RWPE2 (cell line): ENCODE measurements around the gene TTC27.

ENCODE experiments used
- ATAC-seq: fragments of 200-7000 bp; cut with Tn5 transposase; 3 replicates; pipeline ENCODE4 v1.9.1; 2021; ENCODE audit warnings: low read depth
- DNase-seq: peaks from one replicate; pipeline ENCODE4 v3.0.0-alpha.2; 2020; ENCODE audit warnings: low spot score
- H3K27ac ChIP-seq: fragments of 450-650 bp; 2 replicates; pipeline ENCODE4 v1.5.1; 2017; ENCODE audit warnings: mild to moderate bottlenecking; ENCODE audit not compliant: poor library complexity, severe bottlenecking
- H3K27me3 ChIP-seq: fragments of 250-450 bp; sonication (Bioruptor Pico); 2 replicates; pipeline ENCODE4 v1.5.1; 2021; ENCODE audit warnings: mild to moderate bottlenecking, moderate library complexity; ENCODE audit not compliant: insufficient read depth, poor library complexity, severe bottlenecking
- H3K36me3 ChIP-seq: fragments of 250-450 bp; sonication (Bioruptor Pico); 2 replicates; pipeline ENCODE4 v1.5.1; 2020; ENCODE audit warnings: low read depth, mild to moderate bottlenecking, moderate library complexity
- H3K4me1 ChIP-seq: fragments of 250-450 bp; sonication (Bioruptor Pico); 2 replicates; pipeline ENCODE4 v1.5.1; 2021; ENCODE audit warnings: mild to moderate bottlenecking, moderate library complexity; ENCODE audit not compliant: insufficient read depth, poor library complexity, severe bottlenecking
- H3K4me3 ChIP-seq: fragments of 250-450 bp; sonication (Bioruptor Pico); 2 replicates; pipeline ENCODE4 v1.5.1; 2021; ENCODE audit warnings: mild to moderate bottlenecking, moderate library complexity; ENCODE audit not compliant: severe bottlenecking
- H3K9me3 ChIP-seq: fragments of 250-450 bp; sonication (Bioruptor Pico); 2 replicates; pipeline ENCODE4 v1.5.1; 2021; ENCODE audit warnings: mild to moderate bottlenecking, moderate library complexity; ENCODE audit not compliant: severe bottlenecking
- TF ChIP-seq, protein P1 (sequence below): fragments of 450-650 bp; IDR thresholded peaks from one replicate; pipeline ENCODE4 v1.5.1; 2017; ENCODE audit warnings: mild to moderate bottlenecking, moderate library complexity; ENCODE audit not compliant: poor library complexity, severe bottlenecking

Gene TTC27

DNA sequence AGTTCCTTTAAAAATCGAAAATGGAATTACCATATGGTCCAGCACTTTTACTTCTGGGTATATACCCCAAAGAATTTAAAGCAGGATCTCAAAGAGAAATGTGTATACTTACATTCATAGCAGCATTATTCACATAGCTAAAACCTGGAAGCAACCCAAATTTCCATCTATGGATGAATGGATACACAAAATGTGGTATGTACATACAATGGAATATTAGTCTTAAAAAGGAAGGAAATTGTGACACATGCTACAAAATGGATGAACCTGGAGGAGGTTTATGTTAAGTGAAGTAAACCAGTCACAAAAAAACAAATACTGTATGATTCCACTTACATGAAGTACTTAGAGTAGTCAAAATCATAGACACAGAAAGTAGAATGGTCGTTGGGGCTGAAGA, 171.0 kb downstream of the TTC27 start:
- Histone ChIP-seq H3K27me3 (no peaks in the 10 kb centered on the region), H3K4me1 (no peaks in the 10 kb centered on the region), H3K27ac (no peak overlapping the region), H3K9me3 (no peaks in the 10 kb centered on the region), H3K36me3 (no peaks in the 10 kb centered on the region; the same call in 1 of the 2 replicates), H3K4me3 (no peak overlapping the region)
- no peak for ATAC-seq
- no peak for DNase-seq
- TF ChIP-seq, protein P1, sequence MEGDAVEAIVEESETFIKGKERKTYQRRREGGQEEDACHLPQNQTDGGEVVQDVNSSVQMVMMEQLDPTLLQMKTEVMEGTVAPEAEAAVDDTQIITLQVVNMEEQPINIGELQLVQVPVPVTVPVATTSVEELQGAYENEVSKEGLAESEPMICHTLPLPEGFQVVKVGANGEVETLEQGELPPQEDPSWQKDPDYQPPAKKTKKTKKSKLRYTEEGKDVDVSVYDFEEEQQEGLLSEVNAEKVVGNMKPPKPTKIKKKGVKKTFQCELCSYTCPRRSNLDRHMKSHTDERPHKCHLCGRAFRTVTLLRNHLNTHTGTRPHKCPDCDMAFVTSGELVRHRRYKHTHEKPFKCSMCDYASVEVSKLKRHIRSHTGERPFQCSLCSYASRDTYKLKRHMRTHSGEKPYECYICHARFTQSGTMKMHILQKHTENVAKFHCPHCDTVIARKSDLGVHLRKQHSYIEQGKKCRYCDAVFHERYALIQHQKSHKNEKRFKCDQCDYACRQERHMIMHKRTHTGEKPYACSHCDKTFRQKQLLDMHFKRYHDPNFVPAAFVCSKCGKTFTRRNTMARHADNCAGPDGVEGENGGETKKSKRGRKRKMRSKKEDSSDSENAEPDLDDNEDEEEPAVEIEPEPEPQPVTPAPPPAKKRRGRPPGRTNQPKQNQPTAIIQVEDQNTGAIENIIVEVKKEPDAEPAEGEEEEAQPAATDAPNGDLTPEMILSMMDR, result no peak

DNA sequence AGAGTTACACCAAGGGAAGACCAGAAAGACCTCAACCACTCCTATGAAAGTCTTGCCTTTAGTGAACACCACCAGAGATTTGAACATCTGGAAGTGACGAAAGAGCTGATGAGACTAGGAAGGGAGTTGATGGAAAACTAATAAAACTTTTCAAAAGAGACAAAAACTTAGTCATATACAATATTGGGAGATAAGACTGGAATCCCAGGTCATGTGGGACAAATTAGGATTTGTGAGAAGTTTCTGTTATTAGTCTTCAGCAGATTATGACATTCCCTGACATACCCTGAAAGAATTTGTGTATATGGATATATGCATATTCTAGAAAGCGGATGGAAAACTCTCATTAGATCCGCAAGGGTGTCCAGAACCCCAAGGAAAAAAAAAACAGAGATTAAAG, 173.9 kb downstream of the TTC27 start:
- TF ChIP-seq, protein P1, result no peak
- no peak for DNase-seq

DNA sequence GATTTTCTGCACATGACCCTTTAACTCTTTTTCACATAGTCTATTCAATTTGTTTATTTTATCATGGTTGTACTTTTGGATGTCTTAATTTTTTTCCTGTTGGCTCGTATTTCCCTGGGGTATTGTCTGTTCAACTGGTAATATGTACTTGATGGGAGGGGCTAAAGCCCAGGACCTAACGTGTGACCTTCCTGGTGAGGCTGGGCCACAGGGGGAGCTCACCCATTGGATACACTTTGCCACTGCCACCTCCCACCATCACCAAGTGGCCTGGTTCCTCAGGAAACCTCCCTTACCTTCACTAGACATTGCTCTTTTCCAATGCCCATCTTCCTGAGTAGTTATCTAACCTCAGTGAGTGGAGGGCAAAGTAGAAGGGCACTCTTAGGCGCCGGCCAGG, 175.0 kb downstream of the TTC27 start:
- no peak for ATAC-seq

More for the DNA sequence above, 173.9 kb downstream of the TTC27 start:
- Histone ChIP-seq H3K36me3 (no peaks in the 10 kb centered on the region; the same call in 1 of the 2 replicates), H3K4me1 (peaks cover 7% of the 10 kb centered on the region), H3K4me3 (no peak overlapping the region), H3K9me3 (no peaks in the 10 kb centered on the region), H3K27me3 (no peaks in the 10 kb centered on the region), H3K27ac (no peak overlapping the region)
- ATAC-seq, result no peak

DNA sequence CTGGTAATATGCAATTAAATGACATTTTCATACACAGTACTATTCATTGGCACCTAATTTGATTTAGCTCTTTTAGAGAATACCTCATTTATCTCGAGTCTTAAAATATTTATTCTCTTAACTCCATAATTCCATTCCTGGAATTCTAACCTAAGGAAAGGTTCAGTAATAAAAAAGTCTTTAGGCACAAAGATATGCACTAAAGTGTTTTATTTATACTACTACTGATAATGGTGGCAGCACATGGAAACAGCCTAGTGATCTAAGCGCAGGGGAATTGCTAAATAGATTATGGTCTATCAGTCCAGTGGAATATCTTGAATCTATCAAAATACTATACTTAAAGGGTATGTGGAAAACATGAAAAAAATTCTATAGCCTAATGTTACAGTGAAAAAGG, 176.4 kb downstream of the TTC27 start:
- TF ChIP-seq, protein P1, result no peak
- H3K27me3 ChIP-seq, result no peaks in the 10 kb centered on the region
- DNase-seq, result no peak
- no peaks in the 10 kb centered on the region for H3K9me3 ChIP-seq
- no peak for ATAC-seq
- no peaks in the 10 kb centered on the region; the same call in 1 of the 2 replicates for H3K36me3 ChIP-seq
- peaks cover 13% of the 10 kb centered on the region for H3K4me1 ChIP-seq
- H3K4me3 ChIP-seq, result no peak overlapping the region
- no peak overlapping the region for H3K27ac ChIP-seq

More for the DNA sequence above, 175.0 kb downstream of the TTC27 start:
- peaks cover 13% of the 10 kb centered on the region for H3K4me1 ChIP-seq
- no peak overlapping the region for H3K27ac ChIP-seq
- DNase-seq, result no peak
- H3K36me3 ChIP-seq, result no peaks in the 10 kb centered on the region; the same call in 1 of the 2 replicates
- H3K27me3 ChIP-seq, result no peaks in the 10 kb centered on the region
- TF ChIP-seq, protein P1, result no peak
- no peaks in the 10 kb centered on the region for H3K9me3 ChIP-seq
- no peak overlapping the region for H3K4me3 ChIP-seq

DNA sequence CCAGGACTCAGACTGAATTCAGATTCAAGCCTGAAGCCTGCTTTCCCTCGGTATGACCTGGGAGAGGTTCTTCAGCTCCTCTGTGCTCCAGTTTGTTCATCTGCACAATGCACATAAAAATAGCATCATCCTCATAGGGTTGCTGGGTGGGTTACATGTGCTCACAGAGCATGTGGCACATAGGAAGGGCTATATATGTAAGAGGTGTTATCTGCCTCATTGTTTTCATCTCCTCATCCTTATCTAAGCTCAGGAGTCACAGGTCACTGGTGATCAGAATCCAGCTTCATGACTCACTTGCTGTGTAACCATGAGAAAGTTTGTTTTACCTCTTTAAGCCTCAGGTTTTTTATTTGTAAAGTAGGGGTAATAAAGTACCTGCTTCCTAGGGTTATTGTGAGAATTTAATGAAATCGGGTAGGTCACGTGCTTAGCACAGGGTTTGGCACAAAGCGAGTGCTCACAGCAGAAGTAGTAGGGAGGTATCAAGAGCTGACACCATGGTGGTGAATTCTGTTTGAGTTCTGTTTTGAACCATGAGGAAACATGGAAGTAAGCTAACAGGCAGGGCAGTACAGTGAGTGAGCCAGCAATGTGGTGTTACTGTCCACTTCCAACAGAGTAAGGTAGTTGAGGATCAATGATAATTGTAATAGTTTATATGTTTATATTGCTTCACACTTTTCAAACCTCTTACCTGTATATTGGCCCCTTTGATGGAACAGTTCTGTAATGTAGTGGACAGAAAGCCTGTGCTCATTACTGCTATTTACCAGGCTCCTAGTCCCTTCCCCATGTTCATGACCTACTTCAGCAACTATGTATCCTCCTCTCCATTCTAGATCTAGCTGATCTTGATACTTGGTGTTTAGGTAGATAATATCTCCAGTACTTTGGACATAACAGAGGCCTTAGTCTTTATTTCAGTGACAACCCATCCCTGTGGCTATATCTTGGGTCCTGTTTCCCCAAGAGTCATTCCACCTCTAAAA, 177.6 kb downstream of the TTC27 start:
- Histone ChIP-seq H3K27ac (no peak overlapping the region), H3K9me3 (no peaks in the 10 kb centered on the region), H3K27me3 (no peaks in the 10 kb centered on the region), H3K36me3 (no peaks in the 10 kb centered on the region), H3K4me1 (peaks cover 13% of the 10 kb centered on the region), H3K4me3 (no peak overlapping the region)
- DNase-seq, result no peak
- peak; percentile 46; the same call in 2 of the 3 replicates for ATAC-seq
- TF ChIP-seq, protein P1, result no peak
